Liver (tissue), 9 donors: ENCODE data around the gene CHSY1. TPM values are rescaled to one million over a fixed set of nuclear protein-coding genes. Genes with fewer than 3 reads are reported as not detected.

Experiments
- DNase-seq: peaks from one replicate; pipeline ENCODE4 v3.0.0-alpha.2; 2017; ENCODE audit warnings: low spot score
- H3K27ac ChIP-seq, 2 donors: one replicate each; pipeline ENCODE4 v1.7.0; 2013; ENCODE audit warnings: inconsistent platforms in 2 of 2, low read length in 2 of 2, control low read depth in 1 of 2, low read depth in 1 of 2, mild to moderate bottlenecking in 1 of 2
- H3K27me3 ChIP-seq, 4 donors: one replicate each; pipeline versions ENCODE4 v1.6.1 to v1.7.0; 2013; ENCODE audit warnings: low read length in 3 of 4, inconsistent platforms in 1 of 4, mild to moderate bottlenecking in 1 of 4, moderate library complexity in 1 of 4; ENCODE audit not compliant: control insufficient read depth in 4 of 4, insufficient read depth in 4 of 4
- H3K36me3 ChIP-seq, 4 donors: one replicate each; pipeline versions ENCODE4 v1.6.1 to v1.7.0; 2013; ENCODE audit warnings: low read length in 3 of 4, mild to moderate bottlenecking in 3 of 4, low read depth in 1 of 4, moderate library complexity in 1 of 4; ENCODE audit not compliant: control insufficient read depth in 4 of 4, insufficient read depth in 3 of 4
- H3K4me1 ChIP-seq, 4 donors: one replicate each; pipeline versions ENCODE4 v1.6.1 to v1.7.0; 2013; ENCODE audit warnings: low read length in 3 of 4, mild to moderate bottlenecking in 3 of 4, moderate library complexity in 1 of 4; ENCODE audit not compliant: control insufficient read depth in 4 of 4, insufficient read depth in 4 of 4
- H3K4me3 ChIP-seq, 3 donors: one replicate each; pipeline versions ENCODE4 v1.6.1 to v1.7.0; 2013; ENCODE audit warnings: low read length in 3 of 3, control low read depth in 1 of 3, low read depth in 1 of 3, mild to moderate bottlenecking in 1 of 3
- H3K9ac ChIP-seq, 2 donors: one replicate each; pipeline ENCODE4 v1.7.0; 2013; ENCODE audit warnings: low read length in 2 of 2, mild to moderate bottlenecking in 2 of 2, moderate library complexity in 2 of 2, control low read depth in 1 of 2, low read depth in 1 of 2
- H3K9me3 ChIP-seq, 4 donors: one replicate each; pipeline versions ENCODE4 v1.6.1 to v1.7.0; 2013; ENCODE audit warnings: low read length in 3 of 4; ENCODE audit not compliant: control insufficient read depth in 4 of 4
- ATF3 ChIP-seq: IDR thresholded peaks from 2 replicates; pipeline ENCODE4 v1.6.1; 2016; ENCODE audit warnings: antibody characterized with exemption
- CTCF ChIP-seq: fragments of 150-350 bp; IDR thresholded peaks from 2 replicates; pipeline ENCODE4 v1.5.1; 2017; ENCODE audit warnings: improper control_type of control experiment, low read depth, low read length; ENCODE audit not compliant: missing input control
- EGR1 ChIP-seq, 2 donors: IDR thresholded peaks; 2 replicates each; pipeline ENCODE4 v1.6.1; 2016 to 2018; ENCODE audit warnings: antibody characterized with exemption in 2 of 2, low read depth in 2 of 2
- FOXA1 ChIP-seq: IDR thresholded peaks from 2 replicates; pipeline ENCODE4 v1.6.1; 2016; ENCODE audit warnings: antibody characterized with exemption
- FOXA2 ChIP-seq: IDR thresholded peaks from 2 replicates; pipeline ENCODE4 v1.6.1; 2016; ENCODE audit warnings: antibody characterized with exemption
- GABPA ChIP-seq, 2 donors: IDR thresholded peaks in 1 of 2; conservative IDR thresholded peaks in 1 of 2; 2 replicates each; pipeline ENCODE4 v1.6.1; 2016; ENCODE audit warnings: antibody characterized with exemption in 2 of 2, mild to moderate bottlenecking in 1 of 2, moderate library complexity in 1 of 2
- HNF4A ChIP-seq, 2 donors: conservative IDR thresholded peaks; 2 replicates each; pipeline ENCODE4 v1.6.1; 2016; ENCODE audit warnings: antibody characterized with exemption in 2 of 2, mild to moderate bottlenecking in 2 of 2
- HNF4G ChIP-seq: IDR thresholded peaks from 2 replicates; pipeline ENCODE4 v1.6.1; 2016; ENCODE audit warnings: antibody characterized with exemption
- JUND ChIP-seq, 2 donors: IDR thresholded peaks; 2 replicates each; pipeline ENCODE4 v1.6.1; 2016; ENCODE audit warnings: antibody characterized with exemption in 2 of 2
- MAX ChIP-seq: IDR thresholded peaks from 2 replicates; pipeline ENCODE4 v1.6.1; 2016; ENCODE audit warnings: antibody characterized with exemption
- NR2F2 ChIP-seq: IDR thresholded peaks from 2 replicates; pipeline ENCODE4 v1.6.1; 2016; ENCODE audit warnings: antibody characterized with exemption
- RAD21 ChIP-seq, 2 donors: IDR thresholded peaks; 2 replicates each; pipeline ENCODE4 v1.6.1; 2016; ENCODE audit warnings: antibody characterized with exemption in 2 of 2, mild to moderate bottlenecking in 2 of 2
- REST ChIP-seq: IDR thresholded peaks from 2 replicates; pipeline ENCODE4 v1.6.1; 2016; ENCODE audit warnings: antibody characterized with exemption, mild to moderate bottlenecking
- RXRA ChIP-seq, 2 donors: IDR thresholded peaks; 2 replicates each; pipeline ENCODE4 v1.6.1; 2017 to 2018; ENCODE audit warnings: antibody characterized with exemption in 2 of 2, mild to moderate bottlenecking in 1 of 2
- SP1 ChIP-seq: IDR thresholded peaks from 2 replicates; pipeline ENCODE4 v1.6.1; 2018; ENCODE audit warnings: antibody characterized with exemption, mild to moderate bottlenecking
- TAF1 ChIP-seq: conservative IDR thresholded peaks from 2 replicates; pipeline ENCODE4 v1.6.1; 2016; ENCODE audit warnings: antibody characterized with exemption, mild to moderate bottlenecking
- YY1 ChIP-seq: IDR thresholded peaks from 2 replicates; pipeline ENCODE4 v1.6.1; 2016; ENCODE audit warnings: antibody characterized with exemption, mild to moderate bottlenecking
- ZBTB33 ChIP-seq: IDR thresholded peaks from 2 replicates; pipeline ENCODE4 v1.6.1; 2016; ENCODE audit warnings: antibody characterized with exemption
- WGBS: extraction: QIAGEN DNeasy Blood & Tissue Kit; methylation state at CpG from one replicate; pipeline ENCODE4 v1.1.7; 2013; 5-methylcytosine and 5-hydroxymethylcytosine counted together
- polyA plus RNA-seq, 2 donors: library from polyadenylated mRNA; stranded (reverse) in 1 of 2; unstranded in 1 of 2; fragments of 200-250 nt in 1 of 2; fragments of >200 nt in 1 of 2; fragmentation: Nextera tagmentation in 1 of 2; extraction: Ambion mirVana in 1 of 2; gene quantifications; one replicate each; pipeline versions ENCODE4 v1.2.1 to v1.2.3, GENCODE V29; 2013 to 2015
- total RNA-seq, 2 donors: library from RNA; depleted of rRNA; stranded (reverse); fragments of >200 nt; gene quantifications; one replicate each; pipeline ENCODE4 v1.2.3, GENCODE V29; 2014
- donor health status: healthy.
- donor health status: healthy.
- donor health status: healthy.
- donor health status: healthy.
- donor health status: healthy.

The CHSY1 gene
- total and polyA plus RNA-seq, 4 donors, result 1.4 to 12.3 (median 6.6) TPM

- TF ChIP-seq RAD21 (IDR thresholded peaks at IDR 0.05), result peak in 1 of 2 donors; percentile 36
- peak; percentile 53 for TF ChIP-seq SP1
- TF ChIP-seq JUND (IDR thresholded peaks at IDR 0.05), result peak in 1 of 2 donors; percentile 32
- TF ChIP-seq EGR1 (IDR thresholded peaks at IDR 0.05; ENCODE audit: low read depth in 2 of 2), result peak in 1 of 2 donors; percentile 32
- TF ChIP-seq MAX, result peak; percentile 54
Measured at GRCh38 chr15:101167753-101168462, 83.9 kb downstream of the CHSY1 start (continued).

GRCh38 chr15:101167411-101167752 is 84.5 kb downstream of the CHSY1 start:
- peaks cover 3 to 11% (median 9%) of the 10 kb centered on the region in 4 donors for H3K9me3 ChIP-seq
- peaks cover 0 to 1% (median 0%) of the 10 kb centered on the region in 4 donors for H3K36me3 ChIP-seq
- H3K4me1 ChIP-seq, result peaks cover 0 to 3% (median 0%) of the 10 kb centered on the region in 4 donors
- no peak overlapping the region for H3K9ac ChIP-seq
- peak overlapping the region; percentile 71 to 76 for H3K27ac ChIP-seq
- TF ChIP-seq SP1, result no peak
- TF ChIP-seq JUND (IDR thresholded peaks at IDR 0.05), result no peak
- no peak for TF ChIP-seq REST
- no peak for TF ChIP-seq YY1
- no peak for TF ChIP-seq TAF1
- no peak for TF ChIP-seq HNF4G
- TF ChIP-seq RAD21 (IDR thresholded peaks at IDR 0.05), result no peak
- no peak for TF ChIP-seq CTCF
- TF ChIP-seq EGR1 (IDR thresholded peaks at IDR 0.05; ENCODE audit: low read depth in 2 of 2), result no peak
- no peak for TF ChIP-seq ATF3
- no peak for TF ChIP-seq MAX
- TF ChIP-seq GABPA (IDR thresholded peaks at IDR 0.05 in 1 of 2, conservative IDR thresholded peaks at IDR 0.05 in 1 of 2), result no peak
- TF ChIP-seq FOXA1, result no peak
- TF ChIP-seq FOXA2, result no peak
- no peak for TF ChIP-seq NR2F2
- TF ChIP-seq HNF4A (conservative IDR thresholded peaks at IDR 0.05), result no peak
- no peak for TF ChIP-seq RXRA (IDR thresholded peaks at IDR 0.05)
- no peak for TF ChIP-seq ZBTB33
- no peak for DNase-seq
- H3K27me3 ChIP-seq, result no peaks in the 10 kb centered on the region
- WGBS, result 70% methylated on average over 3 of the region's 3 CpGs
- no peak overlapping the region for H3K4me3 ChIP-seq
